Stimulated activated memory B cell treated with anti-CD40 and anti-IgM and Interleukin-4, amounts not matched to agents 10 μg/mL and 1 μg/mL and 100 μg/mL, for 72 hours (primary cell): Measurements from ENCODE around the gene FAM13C.
"Not testable (repeated sequence)": the region's sequence is repeated elsewhere in the genome, so short reads cannot be mapped to it uniquely, and the experiment has no call there.

ENCODE experiments used
- ATAC-seq: fragments of 150-1000 bp; cut with Tn5 transposase; 2 replicates; pipeline ENCODE4 v1.10.0; 2021
- H3K27ac Mint-ChIP-seq: one replicate; pipeline ENCODE4 v1.8.0; 2022; ENCODE audit warnings: mild to moderate bottlenecking, mixed read lengths
- H3K27me3 Mint-ChIP-seq: one replicate; pipeline ENCODE4 v1.8.0; 2022; ENCODE audit warnings: mixed read lengths
- H3K36me3 Mint-ChIP-seq: one replicate; pipeline ENCODE4 v1.8.0; 2022; ENCODE audit warnings: mixed read lengths
- H3K4me1 Mint-ChIP-seq: one replicate; pipeline ENCODE4 v1.8.0; 2022; ENCODE audit warnings: mixed read lengths
- H3K4me3 Mint-ChIP-seq: one replicate; pipeline ENCODE4 v1.8.0; 2022; ENCODE audit warnings: mild to moderate bottlenecking, moderate library complexity, mixed read lengths
- H3K9me3 Mint-ChIP-seq: one replicate; pipeline ENCODE4 v1.8.0; 2022; ENCODE audit warnings: mixed read lengths

FAM13C gene

DNA sequence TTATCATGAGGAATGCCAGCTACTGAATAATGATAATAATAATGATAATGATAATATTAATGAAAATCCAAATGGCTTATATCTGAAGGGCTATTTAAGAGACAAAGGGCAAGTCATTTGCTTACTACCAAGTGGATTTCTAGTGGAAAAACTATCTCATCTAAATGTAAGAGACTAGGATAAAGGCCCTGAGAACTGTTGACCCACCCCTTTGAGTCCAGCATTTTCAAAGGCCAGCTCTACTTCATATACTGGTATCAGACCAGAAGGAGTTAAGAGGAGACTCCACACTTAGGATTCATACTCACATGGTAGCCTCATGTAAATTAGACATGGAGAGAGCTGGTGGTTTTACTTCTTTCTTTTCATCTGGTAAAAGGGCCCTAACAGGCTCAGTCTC, 109.9 kb downstream of the FAM13C start:
- ATAC-seq: no peak
- H3K27me3 Mint-ChIP-seq: no peaks in the 10 kb centered on the region
- H3K4me1 Mint-ChIP-seq: no peaks in the 10 kb centered on the region
- no peak overlapping the region for H3K27ac Mint-ChIP-seq
- H3K36me3 Mint-ChIP-seq: no peaks in the 10 kb centered on the region
- H3K9me3 Mint-ChIP-seq: no peaks in the 10 kb centered on the region
- H3K4me3 Mint-ChIP-seq: no peak overlapping the region

DNA sequence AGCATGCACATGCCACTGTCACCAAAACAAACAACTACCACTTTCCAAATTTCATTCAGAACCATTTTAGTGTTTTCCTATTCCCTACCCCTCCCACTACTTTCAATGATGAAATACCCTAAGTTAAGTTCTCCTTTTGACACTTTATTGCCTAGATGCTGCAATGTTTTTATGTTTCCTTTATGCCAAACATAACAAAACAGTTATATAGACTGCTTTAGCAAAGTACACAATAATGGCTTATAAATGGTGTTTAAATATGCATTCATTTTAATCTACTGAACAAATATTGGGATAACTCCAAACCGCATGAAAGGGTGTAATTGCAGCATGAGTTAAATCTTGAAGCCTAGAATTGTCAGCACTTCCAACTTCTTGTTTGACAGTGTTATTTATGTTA, 116.7 kb downstream of the FAM13C start:
- no peaks in the 10 kb centered on the region for H3K36me3 Mint-ChIP-seq
- H3K27me3 Mint-ChIP-seq: no peaks in the 10 kb centered on the region
- no peak overlapping the region for H3K27ac Mint-ChIP-seq
- no peak overlapping the region for H3K4me3 Mint-ChIP-seq
- no peaks in the 10 kb centered on the region for H3K9me3 Mint-ChIP-seq
- no peaks in the 10 kb centered on the region for H3K4me1 Mint-ChIP-seq
- no peak for ATAC-seq

DNA sequence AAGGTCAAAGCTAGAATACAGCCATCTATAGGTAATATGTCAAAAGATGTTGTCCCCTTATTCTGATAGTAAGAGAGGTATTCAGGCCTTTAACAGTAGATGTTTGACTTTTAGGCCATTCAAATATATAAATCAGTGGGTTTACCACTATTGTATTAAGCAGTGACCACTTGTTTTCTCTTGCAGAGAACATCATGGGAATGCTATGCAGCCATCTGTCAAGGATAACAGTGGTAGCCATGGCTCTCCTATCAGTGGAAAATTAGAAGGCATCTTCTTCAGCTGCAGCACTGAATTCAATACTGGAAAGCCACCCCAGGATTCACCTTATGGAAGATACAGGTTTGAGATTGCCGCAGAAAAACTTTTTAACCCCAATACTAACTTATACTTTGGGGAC, 117.5 kb downstream of the FAM13C start:
- Mint-ChIP-seq H3K36me3 (no peaks in the 10 kb centered on the region), H3K27me3 (no peaks in the 10 kb centered on the region), H3K9me3 (no peaks in the 10 kb centered on the region), H3K4me1 (no peaks in the 10 kb centered on the region), H3K4me3 (no peak overlapping the region), H3K27ac (no peak overlapping the region)
- ATAC-seq: no peak

GRCh38 chr10:59243611-59244195, 118.6 kb downstream of the FAM13C start:
- ATAC-seq: no peak
- Mint-ChIP-seq H3K27ac (no peak overlapping the region), H3K36me3 (no peaks in the 10 kb centered on the region), H3K9me3 (no peaks in the 10 kb centered on the region), H3K4me3 (no peak overlapping the region), H3K27me3 (no peaks in the 10 kb centered on the region), H3K4me1 (no peaks in the 10 kb centered on the region)

GRCh38 chr10:59242991-59243390, 119.4 kb downstream of the FAM13C start:
- no peaks in the 10 kb centered on the region for H3K4me1 Mint-ChIP-seq
- no peaks in the 10 kb centered on the region for H3K27me3 Mint-ChIP-seq
- H3K4me3 Mint-ChIP-seq: no peak overlapping the region
- H3K27ac Mint-ChIP-seq: no peak overlapping the region
- H3K36me3 Mint-ChIP-seq: no peaks in the 10 kb centered on the region
- ATAC-seq: no peak
- no peaks in the 10 kb centered on the region for H3K9me3 Mint-ChIP-seq

- Mint-ChIP-seq H3K9me3 (no peaks in the 10 kb centered on the region), H3K4me1 (no peaks in the 10 kb centered on the region), H3K36me3 (no peaks in the 10 kb centered on the region), H3K4me3 (no peak overlapping the region), H3K27ac (no peak overlapping the region), H3K27me3 (no peaks in the 10 kb centered on the region)
- ATAC-seq: no peak
Measured at GRCh38 chr10:59242057-59242456, 120.3 kb downstream of the FAM13C start.

DNA sequence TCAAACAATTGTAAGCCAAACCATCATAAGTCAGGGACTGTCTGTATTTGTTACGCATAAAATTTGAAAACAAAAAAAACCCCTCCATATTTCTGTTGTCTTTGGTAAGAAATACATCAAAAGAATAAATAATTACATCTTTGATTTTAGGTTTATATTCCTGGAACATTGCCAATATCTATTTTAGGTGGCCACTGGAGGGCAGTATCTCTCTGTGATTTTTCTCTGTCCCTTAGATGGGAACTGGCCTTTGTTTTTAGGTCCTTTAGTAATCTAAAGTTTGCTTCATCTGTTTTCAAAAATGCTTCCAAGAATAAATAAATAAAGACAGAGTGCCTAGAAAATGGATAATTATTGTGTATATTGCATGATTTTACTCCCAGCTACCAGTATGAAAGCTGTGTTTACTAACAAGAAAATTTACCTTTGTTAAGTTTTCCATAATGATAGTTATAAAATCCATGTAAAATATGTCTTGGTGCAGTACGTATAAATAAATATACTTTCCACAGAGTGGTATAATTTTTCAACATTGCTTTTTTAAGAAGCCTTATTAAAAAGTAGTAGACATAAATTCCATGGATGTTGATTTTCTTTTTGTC, 121.7 kb downstream of the FAM13C start:
- Mint-ChIP-seq H3K36me3 (no peaks in the 10 kb centered on the region), H3K27ac (no peak overlapping the region)

DNA sequence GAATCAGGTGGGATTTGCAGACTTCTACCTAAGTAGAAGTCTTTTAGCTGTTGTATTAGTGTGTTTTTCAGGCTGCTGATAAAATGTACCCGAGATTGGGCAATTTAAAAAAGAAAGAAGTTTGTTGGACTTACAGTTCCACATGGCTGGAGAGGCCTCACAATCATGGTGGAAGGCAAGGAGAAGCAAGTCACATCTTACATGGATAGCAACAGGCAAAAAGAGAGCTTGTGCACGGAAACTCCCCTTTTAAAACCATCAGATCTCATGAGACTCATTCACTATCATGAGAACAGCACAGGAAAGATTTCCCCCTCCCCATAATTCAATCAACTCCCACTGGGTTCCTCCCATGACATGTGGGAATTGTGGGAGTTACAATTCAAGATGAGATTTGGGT, 123.2 kb downstream of the FAM13C start:
- H3K4me1 Mint-ChIP-seq, H3K27me3 Mint-ChIP-seq, H3K9me3 Mint-ChIP-seq, ATAC-seq, H3K36me3 Mint-ChIP-seq, H3K4me3 Mint-ChIP-seq, H3K27ac Mint-ChIP-seq: not testable (repeated sequence)

More for the DNA sequence above, 121.7 kb downstream of the FAM13C start:
- no peak for ATAC-seq
- Mint-ChIP-seq H3K9me3 (no peaks in the 10 kb centered on the region), H3K4me1 (no peaks in the 10 kb centered on the region), H3K4me3 (no peak overlapping the region), H3K27me3 (no peaks in the 10 kb centered on the region)

DNA sequence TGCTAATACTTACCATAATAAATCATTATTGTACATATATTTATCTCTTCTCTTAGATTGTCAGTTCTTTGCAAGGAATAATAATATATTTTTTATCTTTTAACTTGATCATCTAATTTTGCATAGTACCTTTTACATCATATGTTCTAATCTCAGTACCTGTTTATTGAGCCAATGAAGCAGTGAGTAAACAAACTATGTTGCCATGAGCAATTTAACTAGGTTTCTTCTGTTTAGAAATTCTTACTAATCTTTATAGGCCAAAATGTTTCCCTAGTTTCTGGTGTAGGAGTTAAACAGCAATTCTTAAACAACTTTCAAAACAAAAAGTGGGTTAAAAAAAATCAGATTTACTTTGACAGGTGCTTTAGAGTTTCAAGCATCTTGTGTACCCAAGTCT, 124.6 kb downstream of the FAM13C start:
- Mint-ChIP-seq H3K9me3 (no peaks in the 10 kb centered on the region), H3K36me3 (no peaks in the 10 kb centered on the region), H3K27me3 (no peaks in the 10 kb centered on the region), H3K27ac (no peak overlapping the region), H3K4me1 (no peaks in the 10 kb centered on the region), H3K4me3 (no peak overlapping the region)
- ATAC-seq: no peak

- no peak overlapping the region for H3K27ac Mint-ChIP-seq
- no peak overlapping the region for H3K4me3 Mint-ChIP-seq
- no peaks in the 10 kb centered on the region for H3K9me3 Mint-ChIP-seq
- no peaks in the 10 kb centered on the region for H3K36me3 Mint-ChIP-seq
- H3K4me1 Mint-ChIP-seq: no peaks in the 10 kb centered on the region
- H3K27me3 Mint-ChIP-seq: no peaks in the 10 kb centered on the region
- no peak for ATAC-seq
Measured at GRCh38 chr10:59236064-59236697, 126.2 kb downstream of the FAM13C start.

DNA sequence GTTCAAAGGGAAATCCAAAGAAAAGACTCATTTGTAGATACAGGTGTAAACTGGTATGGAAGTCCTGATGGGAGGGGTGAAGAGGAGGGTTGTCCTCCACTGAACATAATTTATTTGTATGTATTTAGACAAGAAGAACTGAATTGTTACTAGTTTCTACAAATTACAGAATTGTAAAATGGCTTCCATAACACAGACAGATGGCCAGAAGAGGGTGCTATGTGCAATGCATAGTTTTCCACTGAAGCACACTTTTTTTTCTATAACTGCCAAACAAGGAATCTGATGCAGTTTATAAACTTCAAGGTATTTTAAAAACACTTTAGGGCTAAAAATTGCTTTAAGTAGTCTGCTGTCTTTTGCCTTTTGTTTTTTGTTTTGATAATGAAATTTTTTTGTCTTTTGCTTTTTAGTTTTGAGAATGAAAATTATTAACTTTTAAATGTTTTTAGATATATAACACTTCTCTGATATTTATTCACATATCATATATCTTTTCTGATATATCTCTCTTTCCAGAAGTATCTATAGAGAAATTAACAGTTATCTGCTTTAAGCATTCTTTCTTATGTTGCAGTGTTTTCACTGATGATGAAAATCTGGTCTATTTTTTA, 127.4 kb downstream of the FAM13C start:
- H3K27ac Mint-ChIP-seq: no peak overlapping the region
- no peaks in the 10 kb centered on the region for H3K27me3 Mint-ChIP-seq
- no peaks in the 10 kb centered on the region for H3K4me1 Mint-ChIP-seq
- no peak overlapping the region for H3K4me3 Mint-ChIP-seq
- H3K36me3 Mint-ChIP-seq: no peaks in the 10 kb centered on the region
- no peak for ATAC-seq
- H3K9me3 Mint-ChIP-seq: no peaks in the 10 kb centered on the region

GRCh38 chr10:59234194-59234593, 128.2 kb downstream of the FAM13C start:
- H3K27ac Mint-ChIP-seq: no peak overlapping the region

DNA sequence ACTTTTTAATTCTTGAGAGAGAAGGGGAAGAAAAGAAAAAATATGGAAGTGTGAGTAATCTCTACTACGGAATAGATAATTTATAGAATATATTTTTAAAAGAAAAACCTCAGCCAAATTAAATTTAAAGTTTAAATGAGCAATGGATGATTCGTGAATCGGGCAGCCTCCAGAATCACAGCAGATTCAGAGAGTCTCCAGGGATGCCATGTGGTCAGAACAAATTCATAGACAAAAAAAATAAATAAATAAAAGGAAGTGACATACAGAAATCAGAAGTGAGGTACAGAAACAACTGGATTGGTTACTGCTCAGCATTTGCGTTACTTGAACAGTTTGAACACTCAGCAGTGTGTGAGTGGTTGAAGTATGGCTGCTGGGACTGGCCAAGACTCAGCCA, 132.9 kb downstream of the FAM13C start:
- Mint-ChIP-seq H3K36me3 (no peaks in the 10 kb centered on the region), H3K4me3 (no peak overlapping the region), H3K4me1 (no peaks in the 10 kb centered on the region), H3K27ac (no peak overlapping the region), H3K27me3 (no peaks in the 10 kb centered on the region), H3K9me3 (no peaks in the 10 kb centered on the region)
- no peak for ATAC-seq

More at GRCh38 chr10:59234194-59234593, 128.2 kb downstream of the FAM13C start:
- Mint-ChIP-seq H3K4me1 (no peaks in the 10 kb centered on the region), H3K27me3 (no peaks in the 10 kb centered on the region), H3K36me3 (no peaks in the 10 kb centered on the region), H3K4me3 (no peak overlapping the region), H3K9me3 (no peaks in the 10 kb centered on the region)
- ATAC-seq: no peak

DNA sequence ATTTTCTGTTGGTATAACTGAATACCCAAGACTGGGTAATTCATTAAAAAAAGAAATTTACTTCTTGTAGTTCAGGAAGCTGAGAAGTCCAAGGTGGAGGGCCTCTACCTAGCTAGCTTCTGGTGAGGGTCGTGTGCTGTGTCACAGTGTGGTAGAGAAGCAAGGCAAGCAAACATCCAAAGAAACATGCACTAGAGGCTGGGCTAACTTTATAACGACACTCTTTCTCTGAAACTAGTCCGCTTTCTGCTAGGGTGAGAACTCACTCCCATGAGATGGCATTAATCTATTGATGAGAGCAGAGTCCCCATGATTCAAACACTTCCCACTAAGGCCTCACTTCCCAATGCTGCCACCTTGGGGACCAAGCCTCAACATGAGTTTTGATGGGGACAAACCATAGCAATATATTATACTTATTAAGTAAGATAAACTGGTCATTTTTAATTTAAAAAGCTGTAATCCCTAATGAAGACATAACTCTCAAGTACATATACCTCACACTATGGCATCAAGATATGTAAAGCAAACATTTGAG, 135.1 kb downstream of the FAM13C start:
- ATAC-seq: no peak
- Mint-ChIP-seq H3K36me3 (no peaks in the 10 kb centered on the region), H3K27me3 (no peaks in the 10 kb centered on the region), H3K4me3 (no peak overlapping the region), H3K4me1 (no peaks in the 10 kb centered on the region), H3K27ac (no peak overlapping the region), H3K9me3 (no peaks in the 10 kb centered on the region)

GRCh38 chr10:59225211-59225610, 137.1 kb downstream of the FAM13C start:
- no peak overlapping the region for H3K4me3 Mint-ChIP-seq
- no peaks in the 10 kb centered on the region for H3K4me1 Mint-ChIP-seq
- no peak for ATAC-seq
- H3K27ac Mint-ChIP-seq: no peak overlapping the region
- no peaks in the 10 kb centered on the region for H3K36me3 Mint-ChIP-seq
- H3K27me3 Mint-ChIP-seq: no peaks in the 10 kb centered on the region
- no peaks in the 10 kb centered on the region for H3K9me3 Mint-ChIP-seq

DNA sequence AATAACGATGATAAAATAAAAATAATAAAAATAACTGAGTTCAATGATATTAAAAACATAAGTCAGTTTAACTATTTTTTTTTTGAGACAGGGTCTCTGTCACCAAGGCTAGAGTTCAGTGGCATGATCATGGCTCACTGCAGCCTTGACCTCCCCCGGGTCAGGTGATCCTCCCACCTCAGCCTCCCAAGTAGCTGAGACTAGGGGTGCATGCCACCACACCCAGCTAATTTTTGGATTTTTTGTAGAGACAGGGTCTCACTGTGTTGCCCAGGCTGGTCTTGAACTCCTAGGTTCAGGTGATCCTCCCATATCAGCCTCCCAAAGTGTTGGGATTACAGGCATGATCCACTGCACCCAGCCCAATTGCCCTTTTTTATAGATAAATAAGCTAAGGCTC, 138.8 kb downstream of the FAM13C start:
- H3K9me3 Mint-ChIP-seq, H3K36me3 Mint-ChIP-seq, ATAC-seq, H3K4me1 Mint-ChIP-seq, H3K4me3 Mint-ChIP-seq, H3K27ac Mint-ChIP-seq, H3K27me3 Mint-ChIP-seq: not testable (repeated sequence)
